GM10266 (cell line): ENCODE data around the gene PLD4.

Experiments
- DNase-seq: peaks from one replicate; pipeline ENCODE4 v3.0.0; 2012; ENCODE audit errors: extremely low spot score
- CTCF ChIP-seq: IDR thresholded peaks from 2 replicates; pipeline ENCODE4 v1.5.1; 2012; ENCODE audit warnings: mild to moderate bottlenecking, low read depth; ENCODE audit not compliant: control insufficient read depth, insufficient read depth; ENCODE audit errors: missing control alignments

PLD4 gene

GRCh38 chr14:104937694-104938365 is 13.2 kb downstream of the PLD4 start:
- DNase-seq, result no peak
- no peak for TF ChIP-seq CTCF

DNA sequence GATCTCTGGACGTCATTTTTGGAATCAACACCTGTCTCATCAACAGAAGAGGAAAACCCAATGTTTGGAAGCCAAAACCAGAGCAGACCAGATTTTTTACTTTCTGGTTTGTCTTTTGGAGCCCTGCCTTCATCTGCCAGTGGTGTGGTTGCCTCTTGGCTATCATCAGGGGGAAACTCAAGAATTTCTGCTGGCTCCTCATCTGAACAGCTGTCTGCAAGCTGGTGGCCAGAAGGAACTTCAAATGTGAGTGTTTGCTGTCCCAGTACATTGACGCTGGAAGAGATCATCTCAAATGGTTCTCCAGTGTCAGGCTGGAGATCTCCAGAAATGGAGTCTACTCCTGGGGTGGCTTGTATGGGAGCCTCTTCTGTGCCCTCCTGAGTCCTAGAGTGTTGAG is 13.8 kb downstream of the PLD4 start:
- TF ChIP-seq CTCF, result no peak
- DNase-seq, result no peak

GRCh38 chr14:104938960-104939359 is 14.3 kb downstream of the PLD4 start:
- no peak for DNase-seq
- no peak for TF ChIP-seq CTCF

DNA sequence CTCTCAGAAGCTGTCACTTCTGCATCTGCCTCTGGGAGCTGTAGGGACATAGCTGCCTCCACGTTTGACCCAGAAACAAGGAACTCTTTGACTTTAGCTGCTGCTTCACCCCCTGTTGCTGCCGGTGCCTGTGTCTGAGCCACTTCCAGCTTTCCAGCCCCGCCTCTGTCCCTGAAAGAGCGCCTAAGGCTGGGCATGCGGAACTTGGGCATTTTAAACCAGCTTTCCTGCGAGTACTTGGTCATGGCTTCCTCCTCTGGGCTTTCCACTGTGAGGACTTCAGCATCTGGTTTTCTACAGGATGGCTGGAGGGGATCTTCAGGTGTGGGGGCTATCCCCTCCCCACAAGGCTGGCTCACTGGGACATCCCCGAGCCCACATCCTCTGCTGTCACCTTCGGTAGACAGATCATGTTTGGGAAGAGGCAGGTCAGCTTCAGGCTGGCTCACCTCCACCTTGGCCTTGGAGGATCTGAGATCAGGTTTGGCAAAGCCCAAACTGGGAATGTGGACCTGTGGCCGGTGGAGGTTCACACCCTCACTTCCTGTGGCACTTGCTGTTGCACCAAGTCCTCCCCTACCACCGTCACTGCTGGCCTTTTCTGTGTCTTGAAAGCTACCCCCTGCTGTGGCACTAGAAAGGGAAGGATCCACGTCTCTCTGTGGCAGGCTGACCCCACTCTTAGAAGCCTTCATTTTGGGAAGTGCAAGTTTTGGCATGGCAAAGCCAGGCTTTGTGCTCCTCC is 15.2 kb downstream of the PLD4 start:
- no peak for DNase-seq
- no peak for TF ChIP-seq CTCF

GRCh38 chr14:104940526-104941150 is 16.0 kb downstream of the PLD4 start:
- no peak for TF ChIP-seq CTCF
- no peak for DNase-seq

- DNase-seq, result no peak
- no peak for TF ChIP-seq CTCF
Observed at GRCh38 chr14:104941508-104942365, 17.1 kb downstream of the PLD4 start.
